PC-3 (cell line): ENCODE results near the gene BBOX1. TPM values are rescaled to one million over a fixed set of nuclear protein-coding genes. Genes with fewer than 3 reads are reported as not detected.

Source experiments
- ATAC-seq: fragments of 200-7000 bp; cut with Tn5 transposase; 2 replicates; pipeline ENCODE4 v1.9.1; 2020; ENCODE audit warnings: mild to moderate bottlenecking, moderate library complexity
- BruUV-seq: library from RNA; stranded (reverse); fragments of 400-500 nt; replicated peaks from 2 replicates; lab custom pipeline; 2021; lab: Mats Ljungman, UMichigan
- CTCF ChIA-PET: fragments of 300-600 bp; sonication (Branson Sonifier 250); formaldehyde crosslinking; loops from one replicate; lab custom pipeline; 2022; ENCODE audit warnings: antibody characterized with exemption; lab: Charles Lee
- POLR2A ChIA-PET: fragments of 300-600 bp; sonication (Branson Sonifier 250); formaldehyde crosslinking; loops from one replicate; lab custom pipeline; 2022; ENCODE audit warnings: antibody characterized with exemption; ENCODE audit not compliant: unreplicated experiment; lab: Charles Lee
- DNase-seq: peaks from one replicate; pipeline ENCODE4 v3.0.0-alpha.2; 2015
- H2AFZ ChIP-seq: fragments of 300-600 bp; sonication (generic); 2 replicates; pipeline ENCODE4 v1.6.0; 2016; ENCODE audit warnings: antibody characterized with exemption, low read length
- H3F3A ChIP-seq: fragments of 300-600 bp; sonication (generic); one replicate; pipeline ENCODE4 v1.6.0; 2017; ENCODE audit warnings: antibody characterized with exemption, low read length, control low read depth, mild to moderate bottlenecking; ENCODE audit not compliant: unreplicated experiment
- H3K27ac ChIP-seq: fragments of 300-600 bp; sonication (generic); 2 replicates; pipeline ENCODE4 v1.5.1; 2016; ENCODE audit warnings: mild to moderate bottlenecking, low read length
- H3K27me3 ChIP-seq: fragments of 300-600 bp; sonication (generic); 2 replicates; pipeline ENCODE4 v1.6.1; 2016; ENCODE audit warnings: low read length, mixed read lengths
- H3K36me3 ChIP-seq: fragments of 300-600 bp; sonication (generic); 2 replicates; pipeline ENCODE4 v1.6.1; 2016; ENCODE audit warnings: low read depth, mixed run types, low read length, mixed read lengths
- H3K4me1 ChIP-seq: fragments of 300-600 bp; sonication (generic); 2 replicates; pipeline ENCODE4 v1.5.1; 2016; ENCODE audit warnings: low read length; ENCODE audit not compliant: insufficient read depth
- H3K4me2 ChIP-seq: fragments of 300-600 bp; sonication (generic); 2 replicates; pipeline ENCODE4 v1.6.0; 2016; ENCODE audit warnings: low read length
- H3K4me3 ChIP-seq: fragments of 300-600 bp; sonication (generic); 2 replicates; pipeline ENCODE4 v1.5.1; 2016; ENCODE audit warnings: mild to moderate bottlenecking, low read length, mixed read lengths
- H3K79me2 ChIP-seq: fragments of 300-600 bp; sonication (generic); 2 replicates; pipeline ENCODE4 v1.6.1; 2017; ENCODE audit warnings: low read length, mixed read lengths
- H3K9ac ChIP-seq: fragments of 300-600 bp; sonication (generic); 2 replicates; pipeline ENCODE4 v1.6.0; 2016; ENCODE audit warnings: mild to moderate bottlenecking, low read length
- H3K9me2 ChIP-seq: fragments of 300-600 bp; sonication (generic); replicated peaks from 2 replicates; pipeline ENCODE4 v1.6.1; 2016; ENCODE audit warnings: mixed run types, low read length, mixed read lengths
- H3K9me3 ChIP-seq: fragments of 300-600 bp; sonication (generic); 2 replicates; pipeline ENCODE4 v1.6.1; 2016; ENCODE audit warnings: low read length, mixed read lengths
- H4K20me1 ChIP-seq: fragments of 300-600 bp; sonication (generic); 2 replicates; pipeline ENCODE4 v1.6.1; 2016; ENCODE audit warnings: low read length, mixed read lengths
- EZH2 ChIP-seq: fragments of 300-600 bp; sonication (generic); IDR thresholded peaks from one replicate; pipeline ENCODE4 v1.6.1; 2017; ENCODE audit warnings: antibody characterized with exemption, mild to moderate bottlenecking, low read length; ENCODE audit not compliant: unreplicated experiment
- EZH2phosphoT487 ChIP-seq: fragments of 300-600 bp; sonication (generic); IDR thresholded peaks from 2 replicates; pipeline ENCODE4 v1.6.1; 2018; ENCODE audit warnings: mild to moderate bottlenecking, antibody characterized with exemption, low read length, borderline replicate concordance
- intact Hi-C: fragments of 100-400 bp; cut with micrococcal nuclease; formaldehyde crosslinking; loops from 2 replicates; pipeline ENCODE4 v1.9.0; 2023
- total RNA-seq: library from RNA; depleted of rRNA; stranded (reverse); fragments of >200 nt; gene quantifications from 2 replicates; pipeline ENCODE4 v1.2.3, GENCODE V29; 2014
- TF ChIP-seq, protein P1 (sequence below): fragments of 300-600 bp; sonication (generic); conservative IDR thresholded peaks from 2 replicates; pipeline ENCODE4 v1.5.1; 2017; ENCODE audit warnings: antibody characterized with exemption, low read depth, mild to moderate bottlenecking, low read length

The BBOX1 gene
- total RNA-seq, 1 experiment from 2014 or later: not detected

DNA sequence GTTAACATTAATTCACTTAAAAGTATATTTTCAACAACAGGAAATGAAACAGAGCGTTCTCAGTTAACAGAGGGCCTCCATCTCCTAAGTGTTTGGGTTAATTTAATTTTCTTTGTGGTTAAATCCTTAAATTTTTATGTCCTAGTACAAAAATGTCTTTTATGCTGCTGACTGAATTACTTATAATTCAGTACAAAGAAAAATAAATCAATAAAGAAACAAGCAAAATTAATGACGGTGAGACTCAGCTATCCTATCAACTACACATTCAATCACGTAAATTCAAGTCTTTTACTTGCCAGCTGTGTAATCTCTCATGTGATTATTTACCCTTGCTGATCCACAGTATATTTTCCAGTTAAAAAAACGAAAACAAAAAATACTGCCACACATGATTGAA is 81.4 kb downstream of the BBOX1 start:
- intact Hi-C loops: no loop called here
- ATAC-seq: no peak
- no peak overlapping the region for H3K4me2 ChIP-seq
- DNase-seq: no peak
- no peaks in the 10 kb centered on the region; the same call in 1 of the 2 replicates for H3K36me3 ChIP-seq
- CTCF ChIA-PET: no interaction called here
- H3K4me1 ChIP-seq: no peaks in the 10 kb centered on the region
- H3K4me3 ChIP-seq: no peak overlapping the region
- H3K9me2 ChIP-seq: no peaks in the 10 kb centered on the region
- no peak overlapping the region for H2AFZ ChIP-seq
- no peaks in the 10 kb centered on the region for H3K27me3 ChIP-seq
- no peaks in the 10 kb centered on the region for H3K9me3 ChIP-seq
- POLR2A ChIA-PET: no interaction called here
- TF ChIP-seq EZH2phosphoT487 (no peak), EZH2 (no peak)
- TF ChIP-seq, protein P1, sequence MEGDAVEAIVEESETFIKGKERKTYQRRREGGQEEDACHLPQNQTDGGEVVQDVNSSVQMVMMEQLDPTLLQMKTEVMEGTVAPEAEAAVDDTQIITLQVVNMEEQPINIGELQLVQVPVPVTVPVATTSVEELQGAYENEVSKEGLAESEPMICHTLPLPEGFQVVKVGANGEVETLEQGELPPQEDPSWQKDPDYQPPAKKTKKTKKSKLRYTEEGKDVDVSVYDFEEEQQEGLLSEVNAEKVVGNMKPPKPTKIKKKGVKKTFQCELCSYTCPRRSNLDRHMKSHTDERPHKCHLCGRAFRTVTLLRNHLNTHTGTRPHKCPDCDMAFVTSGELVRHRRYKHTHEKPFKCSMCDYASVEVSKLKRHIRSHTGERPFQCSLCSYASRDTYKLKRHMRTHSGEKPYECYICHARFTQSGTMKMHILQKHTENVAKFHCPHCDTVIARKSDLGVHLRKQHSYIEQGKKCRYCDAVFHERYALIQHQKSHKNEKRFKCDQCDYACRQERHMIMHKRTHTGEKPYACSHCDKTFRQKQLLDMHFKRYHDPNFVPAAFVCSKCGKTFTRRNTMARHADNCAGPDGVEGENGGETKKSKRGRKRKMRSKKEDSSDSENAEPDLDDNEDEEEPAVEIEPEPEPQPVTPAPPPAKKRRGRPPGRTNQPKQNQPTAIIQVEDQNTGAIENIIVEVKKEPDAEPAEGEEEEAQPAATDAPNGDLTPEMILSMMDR: no peak
- H3K9ac ChIP-seq: no peak overlapping the region
- no TSS peak for BruUV-seq
- H3K79me2 ChIP-seq: no peaks in the 10 kb centered on the region
- no peaks in the 10 kb centered on the region for H3F3A ChIP-seq
- H3K27ac ChIP-seq: no peak overlapping the region
- H4K20me1 ChIP-seq: no peaks in the 10 kb centered on the region

GRCh38 chr11:27124514-27125264 is 84.1 kb downstream of the BBOX1 start:
- Histone ChIP-seq H3K79me2 (no peaks in the 10 kb centered on the region), H3F3A (no peaks in the 10 kb centered on the region), H3K4me1 (no peaks in the 10 kb centered on the region), H3K36me3 (no peaks in the 10 kb centered on the region; the same call in 1 of the 2 replicates), H4K20me1 (no peaks in the 10 kb centered on the region), H3K9me2 (no peaks in the 10 kb centered on the region), H2AFZ (no peak overlapping the region), H3K4me3 (no peak overlapping the region), H3K9me3 (no peaks in the 10 kb centered on the region), H3K9ac (no peak overlapping the region), H3K4me2 (no peak overlapping the region), H3K27ac (no peak overlapping the region), H3K27me3 (peaks cover 10% of the 10 kb centered on the region; the same call in 1 of the 2 replicates)
- ATAC-seq: no peak
- intact Hi-C loops: no loop called here
- TF ChIP-seq, protein P1: peak; percentile 27; the same call in 1 of the 2 replicates
- no peak for TF ChIP-seq EZH2phosphoT487
- ChIA-PET CTCF (no interaction called here), POLR2A (no interaction called here)
- BruUV-seq: no TSS peak
- DNase-seq: no peak

GRCh38 chr11:27129686-27130085 is 89.1 kb downstream of the BBOX1 start:
- intact Hi-C loops: no loop called here
- CTCF ChIA-PET: no interaction called here

More at GRCh38 chr11:27129686-27130085, 89.1 kb downstream of the BBOX1 start:
- H3K4me2 ChIP-seq: no peak overlapping the region
- H3K27me3 ChIP-seq: peaks cover 10% of the 10 kb centered on the region; the same call in 1 of the 2 replicates
- no peaks in the 10 kb centered on the region for H3K9me3 ChIP-seq
- no peak for ATAC-seq
- POLR2A ChIA-PET: no interaction called here
- BruUV-seq: no TSS peak
- H3K4me3 ChIP-seq: no peak overlapping the region
- no peak overlapping the region for H2AFZ ChIP-seq
- H3K9ac ChIP-seq: no peak overlapping the region
- no peaks in the 10 kb centered on the region for H4K20me1 ChIP-seq
- no peak overlapping the region for H3K27ac ChIP-seq
- H3F3A ChIP-seq: no peaks in the 10 kb centered on the region
- H3K79me2 ChIP-seq: no peaks in the 10 kb centered on the region
- no peaks in the 10 kb centered on the region; the same call in 1 of the 2 replicates for H3K36me3 ChIP-seq
- no peaks in the 10 kb centered on the region for H3K9me2 ChIP-seq
- no peak for TF ChIP-seq EZH2
- no peaks in the 10 kb centered on the region for H3K4me1 ChIP-seq
- no peak for DNase-seq
